Measurements from ENCODE around the gene USP16. TPM values are rescaled to one million over a fixed set of nuclear protein-coding genes. Genes with fewer than 3 reads are reported as not detected.

The USP16 gene
- total and polyA plus RNA-seq, 2 donors: 29.6 to 55.3 TPM

DNA sequence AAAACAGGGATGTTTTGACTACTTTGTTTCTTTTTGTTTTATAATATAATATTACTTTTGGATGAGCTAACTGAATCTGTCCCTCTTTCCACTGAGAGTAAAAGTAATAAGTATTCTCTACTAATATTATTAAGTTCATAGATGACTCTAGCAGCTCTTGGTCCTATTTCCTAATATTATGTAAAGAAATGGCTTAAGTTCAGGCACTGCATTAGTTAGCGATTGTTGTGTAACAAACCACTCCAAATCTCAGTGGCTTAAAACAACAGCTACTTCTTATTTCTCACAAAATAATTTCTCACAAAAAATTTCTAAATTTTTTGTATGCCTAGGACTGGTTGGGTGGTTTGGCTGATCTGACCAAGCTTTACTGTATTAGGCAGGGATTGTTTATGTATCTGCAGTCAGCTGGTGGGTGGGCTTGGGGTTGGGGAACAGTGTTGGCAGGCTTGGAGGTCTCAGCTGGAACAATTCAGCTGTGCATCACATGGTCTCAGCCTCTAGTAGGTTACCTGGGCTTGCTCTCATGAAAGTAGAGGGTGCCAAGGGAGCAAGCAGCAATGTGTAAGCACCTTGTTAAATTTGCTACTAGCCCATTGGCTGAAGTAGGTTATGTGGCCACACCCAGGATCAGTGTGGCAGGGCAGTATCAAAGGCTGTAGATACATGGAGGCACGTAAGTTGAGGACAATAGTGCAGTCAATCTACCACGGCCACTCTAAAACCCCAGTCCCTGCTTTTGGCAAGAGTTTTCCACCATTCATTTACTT is 57.8 kb downstream of the USP16 start:
- 90% methylated on average over 3 of the region's 3 CpGs for WGBS
- no peak overlapping the region for H3K4me3 ChIP-seq (ENCODE audit: low read depth, low read length)
- no peaks in the 10 kb centered on the region for H3K36me3 ChIP-seq (ENCODE audit: insufficient read depth)
- DNase-seq (ENCODE audit: extremely low spot score): no peak
- no peak overlapping the region for H3K27ac ChIP-seq (ENCODE audit: low read depth)
- peaks cover 2% of the 10 kb centered on the region for H3K4me1 ChIP-seq (ENCODE audit: insufficient read depth)

GRCh38 chr21:29083306-29083705 is 58.8 kb downstream of the USP16 start:
- Histone ChIP-seq H3K4me3 (ENCODE audit: low read depth, low read length) (no peak overlapping the region), H3K36me3 (ENCODE audit: insufficient read depth) (no peaks in the 10 kb centered on the region), H3K27ac (ENCODE audit: low read depth) (no peak overlapping the region), H3K4me1 (ENCODE audit: insufficient read depth) (peaks cover 2% of the 10 kb centered on the region)
- DNase-seq (ENCODE audit: extremely low spot score): no peak
- 93% methylated on average over 3 of the region's 3 CpGs for WGBS

GRCh38 chr21:29084372-29084771 is 59.9 kb downstream of the USP16 start:
- Histone ChIP-seq H3K4me3 (ENCODE audit: low read depth, low read length) (no peak overlapping the region), H3K27ac (ENCODE audit: low read depth) (no peak overlapping the region), H3K36me3 (ENCODE audit: insufficient read depth) (no peaks in the 10 kb centered on the region), H3K4me1 (ENCODE audit: insufficient read depth) (peaks cover 2% of the 10 kb centered on the region)
- no peak for DNase-seq (ENCODE audit: extremely low spot score)
- WGBS: 29% methylated on average over 2 of the region's 2 CpGs

- no peak for DNase-seq (ENCODE audit: extremely low spot score)
- H3K4me3 ChIP-seq (ENCODE audit: low read depth, low read length): no peak overlapping the region
- H3K4me1 ChIP-seq (ENCODE audit: insufficient read depth): no peaks in the 10 kb centered on the region
- 65% methylated on average over 8 of the region's 8 CpGs for WGBS
- H3K36me3 ChIP-seq (ENCODE audit: insufficient read depth): no peaks in the 10 kb centered on the region
- no peak overlapping the region for H3K27ac ChIP-seq (ENCODE audit: low read depth)
These were observed 60.8 kb downstream of the USP16 start for GRCh38 chr21:29085106-29085752.

- DNase-seq (ENCODE audit: extremely low spot score): no peak
- H3K4me3 ChIP-seq (ENCODE audit: low read depth, low read length): no peak overlapping the region
- H3K36me3 ChIP-seq (ENCODE audit: insufficient read depth): no peaks in the 10 kb centered on the region
- WGBS: 36% methylated on average over 1 of the region's 1 CpG
- no peaks in the 10 kb centered on the region for H3K4me1 ChIP-seq (ENCODE audit: insufficient read depth)
- no peak overlapping the region for H3K27ac ChIP-seq (ENCODE audit: low read depth)
These were observed 66.6 kb downstream of the USP16 start for GRCh38 chr21:29091033-29091432.

DNA sequence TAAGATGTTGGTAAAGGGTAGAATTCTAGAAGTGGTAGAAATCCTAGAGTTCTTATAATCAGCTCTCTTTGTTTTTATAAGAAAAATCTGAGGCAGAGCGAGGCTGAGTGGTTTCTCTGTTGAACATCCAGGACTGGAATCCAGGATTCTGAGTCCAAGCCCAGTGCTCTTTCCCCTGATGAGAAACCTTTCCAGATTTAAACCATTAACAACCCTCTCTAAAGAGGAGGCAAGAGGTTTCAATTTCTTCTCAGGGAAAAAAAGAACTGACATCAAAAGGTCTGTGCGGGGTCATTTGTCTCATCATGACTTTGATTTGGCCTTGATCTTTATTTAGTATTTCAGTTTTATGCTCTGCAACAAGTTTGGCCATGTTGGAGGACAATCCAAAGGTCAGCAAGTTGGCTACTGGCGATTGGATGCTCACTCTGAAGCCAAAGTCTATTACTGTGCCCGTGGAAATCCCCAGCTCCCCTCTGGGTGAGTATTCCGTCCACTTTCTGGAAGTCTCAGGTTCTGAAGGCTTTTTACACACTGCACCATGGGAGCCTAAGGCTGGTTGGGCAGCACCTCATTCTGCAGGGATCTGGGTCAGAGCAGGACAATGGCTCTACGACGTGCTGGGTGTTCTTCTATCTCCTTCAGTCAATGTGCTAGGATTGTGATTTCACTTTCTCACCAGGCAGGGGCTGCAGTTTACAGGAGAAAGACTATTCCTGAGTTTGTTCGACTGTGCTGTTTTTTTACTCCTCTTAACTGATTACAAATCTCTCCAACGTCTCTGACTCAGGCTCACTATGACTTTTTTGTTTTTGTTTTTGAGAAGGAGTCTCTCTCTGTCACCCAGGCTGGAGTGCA is 67.9 kb downstream of the USP16 start:
- H3K36me3 ChIP-seq (ENCODE audit: insufficient read depth): no peaks in the 10 kb centered on the region
- WGBS: 51% methylated on average over 9 of the region's 9 CpGs
- H3K27ac ChIP-seq (ENCODE audit: low read depth): no peak overlapping the region
- DNase-seq (ENCODE audit: extremely low spot score): no peak
- no peaks in the 10 kb centered on the region for H3K4me1 ChIP-seq (ENCODE audit: insufficient read depth)
- no peak overlapping the region for H3K4me3 ChIP-seq (ENCODE audit: low read depth, low read length)

GRCh38 chr21:29096218-29097015 is 71.9 kb downstream of the USP16 start:
- Histone ChIP-seq H3K4me1 (ENCODE audit: insufficient read depth) (no peaks in the 10 kb centered on the region), H3K4me3 (ENCODE audit: low read depth, low read length) (no peak overlapping the region), H3K36me3 (ENCODE audit: insufficient read depth) (no peaks in the 10 kb centered on the region), H3K27ac (ENCODE audit: low read depth) (no peak overlapping the region)
- 90% methylated on average over 8 of the region's 8 CpGs for WGBS
- DNase-seq (ENCODE audit: extremely low spot score): no peak

DNA sequence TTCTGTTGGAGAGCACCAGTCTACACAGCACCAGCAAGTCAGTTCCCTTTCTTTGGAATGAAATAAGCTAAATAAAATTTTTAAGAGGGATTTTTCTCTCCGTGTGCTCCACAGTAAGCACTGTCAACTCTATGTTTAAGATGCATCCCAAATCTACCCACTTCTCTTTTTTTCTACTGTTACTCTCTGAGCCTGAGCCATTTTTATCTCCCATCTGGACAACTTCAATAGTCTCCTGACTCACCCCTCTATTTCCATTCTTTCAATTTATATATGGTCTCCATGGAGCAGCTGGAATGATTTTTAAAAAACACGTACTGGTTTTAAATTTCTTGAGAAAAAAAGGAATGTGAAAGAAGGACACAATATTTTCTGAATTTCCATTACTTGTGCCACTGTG is 73.7 kb downstream of the USP16 start:
- Histone ChIP-seq H3K36me3 (ENCODE audit: insufficient read depth) (no peaks in the 10 kb centered on the region), H3K4me3 (ENCODE audit: low read depth, low read length) (no peak overlapping the region), H3K27ac (ENCODE audit: low read depth) (no peak overlapping the region), H3K4me1 (ENCODE audit: insufficient read depth) (no peaks in the 10 kb centered on the region)
- WGBS: 47% methylated on average over 2 of the region's 2 CpGs
- DNase-seq (ENCODE audit: extremely low spot score): no peak

DNA sequence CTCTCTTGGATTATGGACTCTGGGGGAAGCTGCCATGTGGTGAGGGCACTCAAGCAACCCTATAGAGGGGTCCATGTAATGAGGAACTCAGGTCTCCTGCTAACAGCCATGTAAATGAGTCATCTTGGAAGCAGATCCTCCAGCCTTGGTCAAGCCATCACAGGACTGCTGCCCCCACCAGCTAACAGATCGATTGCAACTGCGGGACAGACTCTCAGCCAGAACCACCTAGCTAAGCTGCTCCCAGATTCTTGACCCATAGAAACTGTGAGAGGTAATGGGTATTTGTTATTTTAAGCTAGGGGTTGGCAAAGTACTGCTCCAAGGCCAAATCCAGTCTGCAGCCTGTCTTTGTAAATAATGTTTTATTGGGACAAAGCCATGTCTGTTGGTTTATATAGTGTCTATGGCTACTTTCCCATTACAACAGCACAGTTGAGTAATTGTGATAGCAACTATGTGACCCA is 78.4 kb downstream of the USP16 start:
- WGBS: 67% methylated on average over 2 of the region's 2 CpGs
- no peak overlapping the region for H3K4me3 ChIP-seq (ENCODE audit: low read depth, low read length)
- H3K4me1 ChIP-seq (ENCODE audit: insufficient read depth): no peaks in the 10 kb centered on the region
- no peak overlapping the region for H3K27ac ChIP-seq (ENCODE audit: low read depth)
- no peaks in the 10 kb centered on the region for H3K36me3 ChIP-seq (ENCODE audit: insufficient read depth)
- DNase-seq (ENCODE audit: extremely low spot score): no peak

Other genes with a start within 250 kb of the USP16 start
- 67.8 TPM for gene LTN1, start 31.8 kb upstream of the USP16 start, total RNA-seq
- gene LTN1, start 31.8 kb upstream of the USP16 start, polyA plus RNA-seq: 9.5 TPM
- gene RWDD2B, start 5.3 kb upstream of the USP16 start, total RNA-seq: 17.9 TPM
- 17.2 TPM for gene RWDD2B, start 5.3 kb upstream of the USP16 start, polyA plus RNA-seq
- gene CCT8, start 49.0 kb downstream of the USP16 start, total RNA-seq: 134 TPM
- 95.4 TPM for gene CCT8, start 49.0 kb downstream of the USP16 start, polyA plus RNA-seq
- 13.5 TPM for gene MAP3K7CL, start 106.0 kb downstream of the USP16 start, total RNA-seq
- gene MAP3K7CL, start 106.0 kb downstream of the USP16 start, polyA plus RNA-seq: 4.4 TPM